ENCODE results near the gene GNG4. TPM values are rescaled to one million over a fixed set of nuclear protein-coding genes. Genes with fewer than 3 reads are reported as not detected.

Gene GNG4
- total RNA-seq, 1 experiment from 2014 or later, result 34.4 TPM

DNA sequence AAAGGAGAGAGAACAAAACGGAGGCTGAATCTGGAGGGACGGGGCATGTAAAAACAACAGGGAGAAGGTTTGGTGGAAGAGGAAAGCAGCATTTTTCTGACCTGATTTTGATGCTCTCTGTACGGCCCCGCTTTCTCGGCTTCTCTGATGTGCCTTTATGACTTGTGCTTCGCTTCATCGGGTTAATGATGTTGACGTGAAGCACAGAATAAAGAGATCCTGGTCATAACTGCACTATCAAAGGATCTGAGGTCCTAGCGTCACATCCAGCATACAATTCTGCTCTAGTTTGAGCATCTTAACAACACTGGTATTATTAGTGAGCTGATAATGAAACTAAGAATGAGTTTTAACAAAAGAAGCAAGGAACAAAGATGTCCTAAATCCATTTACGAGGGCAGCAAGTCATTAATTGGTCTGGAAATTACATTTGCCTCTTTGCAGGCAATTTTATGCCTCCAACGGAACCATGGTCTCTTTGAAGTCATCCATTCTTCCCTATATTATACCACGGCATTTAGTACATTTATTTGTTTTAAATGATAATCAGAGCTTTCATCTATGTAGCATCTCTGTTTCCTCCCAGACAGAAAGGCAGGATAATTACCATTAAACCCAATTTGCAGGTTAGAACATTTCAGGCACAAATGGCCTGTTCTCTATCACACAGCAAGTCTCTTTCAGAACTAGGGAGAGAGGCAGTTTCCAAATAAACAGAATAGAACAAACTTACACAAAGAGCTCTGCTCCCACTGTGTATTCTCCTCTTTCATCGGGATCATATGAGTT, 100.0 kb downstream of the GNG4 start:
- Histone ChIP-seq H3T11ph (ENCODE audit: low read length) (no peak overlapping the region), H2AFZ (ENCODE audit: low read length) (no peak overlapping the region), H4K20me1 (ENCODE audit: control insufficient read depth, insufficient read depth, insufficient read length) (no peaks in the 10 kb centered on the region), H2BK15ac (ENCODE audit: low read depth, low read length) (no peak overlapping the region), H3K23ac (ENCODE audit: insufficient read length, low read depth, low read length) (no peak overlapping the region), H4K5ac (ENCODE audit: insufficient read length, low read depth, low read length) (no peak overlapping the region), H3K79me2 (ENCODE audit: insufficient read depth, low read length) (no peaks in the 10 kb centered on the region), H3K9me3 (ENCODE audit: control insufficient read depth, low read depth, low read length) (no peaks in the 10 kb centered on the region), H4K91ac (ENCODE audit: insufficient read length, low read depth, low read length) (no peak overlapping the region), H3K4me2 (ENCODE audit: insufficient read depth, insufficient read length, low read length) (no peak overlapping the region), H3K56ac (ENCODE audit: insufficient read length, low read depth, low read length) (no peak overlapping the region), H4K8ac (replicated peaks; ENCODE audit: insufficient read length, low read depth, low read length) (no peak overlapping the region), H3K79me1 (ENCODE audit: insufficient read depth, low read depth, low read length, poor library complexity, severe bottlenecking) (no peaks in the 10 kb centered on the region), H2AK5ac (ENCODE audit: insufficient read length, low read length) (no peak overlapping the region), H3K4ac (ENCODE audit: low read depth, low read length) (no peak overlapping the region), H2BK12ac (ENCODE audit: insufficient read length, low read depth, low read length) (no peak overlapping the region), H3K4me1 (ENCODE audit: insufficient read depth, low read length) (no peaks in the 10 kb centered on the region), H2BK120ac (ENCODE audit: low read depth, low read length, poor library complexity, severe bottlenecking) (no peak overlapping the region), H3K9ac (ENCODE audit: extremely low read depth, insufficient read length, low read length) (no peak overlapping the region), H3K27ac (ENCODE audit: insufficient read length, low read depth, low read length) (no peak overlapping the region), H2BK20ac (ENCODE audit: low read depth, low read length, poor library complexity, severe bottlenecking) (no peak overlapping the region), H3K18ac (ENCODE audit: insufficient read length, low read depth, low read length) (no peak overlapping the region), H3K14ac (ENCODE audit: insufficient read depth, low read length) (no peak overlapping the region), H3K27me3 (ENCODE audit: insufficient read depth, low read length) (no peaks in the 10 kb centered on the region), H2BK5ac (ENCODE audit: insufficient read length, low read length) (no peak overlapping the region), H3K23me2 (ENCODE audit: insufficient read length, low read depth, low read length, poor library complexity, severe bottlenecking) (no peaks in the 10 kb centered on the region)
- Mint-ChIP-seq H3K27me3 (ENCODE audit: low read depth) (no peaks in the 10 kb centered on the region), H3K36me3 (ENCODE audit: insufficient read depth in 1 of 3, low read depth in 3 of 3) (no peaks in the 10 kb centered on the region), H3K27ac (peak overlapping the region in 1 of 3 experiments; percentile 9; a peak in 2 of 7 replicates), H3K4me1 (peaks cover 22 to 23% of the 10 kb centered on the region in 2 experiments), H3K9me3 (no peaks in the 10 kb centered on the region), H3K4me3 (no peak overlapping the region)
- no peak for DNase-seq
- no peak for TF ChIP-seq CTCF (conservative IDR thresholded peaks at IDR 0.05)
- no CpG with 5 or more reads among the region's 13 CpGs for WGBS (ENCODE audit: extremely low coverage, insufficient read length, low lambda C conversion rate)
